HUES64 (cell line): ENCODE measurements around the gene SPATA13. TPM values are rescaled to one million over a fixed set of nuclear protein-coding genes. Genes with fewer than 3 reads are reported as not detected.
"Not testable (repeated sequence)": the region's sequence is repeated elsewhere in the genome, so short reads cannot be mapped to it uniquely, and the experiment has no call there.

Experiments
- H3K27ac ChIP-seq: 2 replicates; pipeline ENCODE4 v1.7.0; 2013; ENCODE audit warnings: low read depth, low read length, inconsistent platforms
- H3K27me3 ChIP-seq: 2 replicates; pipeline ENCODE4 v1.6.1; 2013; ENCODE audit warnings: mild to moderate bottlenecking, low read length; ENCODE audit not compliant: insufficient read depth
- H3K36me3 ChIP-seq: 2 replicates; pipeline ENCODE4 v1.6.1; 2013; ENCODE audit warnings: mild to moderate bottlenecking, low read length; ENCODE audit not compliant: insufficient read depth
- H3K4me1 ChIP-seq: 2 replicates; pipeline ENCODE4 v1.6.1; 2013; ENCODE audit warnings: mild to moderate bottlenecking, low read length, moderate library complexity; ENCODE audit not compliant: insufficient read depth
- H3K4me3 ChIP-seq: 2 replicates; pipeline ENCODE4 v1.5.1; 2013; ENCODE audit warnings: mild to moderate bottlenecking, low read length, moderate library complexity
- H3K9ac ChIP-seq: 2 replicates; pipeline ENCODE4 v1.6.1; 2013; ENCODE audit warnings: mild to moderate bottlenecking, low read depth, low read length
- H3K9me3 ChIP-seq: 2 replicates; pipeline ENCODE4 v1.6.1; 2013; ENCODE audit warnings: low read depth, low read length; ENCODE audit not compliant: insufficient read depth
- WGBS: fragments of 150-250, 120-280 bp; methylation state at CpG from one replicate; pipeline ENCODE4 v1.1.7; 2013; ENCODE audit warnings: missing lambda C conversion rate; 5-methylcytosine and 5-hydroxymethylcytosine counted together
- polyA plus RNA-seq, 2 experiments: library from polyadenylated mRNA; stranded (reverse); fragments of 50-300 nt; gene quantifications; one replicate each; pipeline ENCODE4 v1.2.3, GENCODE V29; 2013

Gene SPATA13
- 14.6 TPM for polyA plus RNA-seq (2013, experiment 1 of 2)
- 19.8 TPM for polyA plus RNA-seq (2013, experiment 2 of 2)

GRCh38 chr13:24160458-24161009, at the start of gene SPATA13:
Gene SPATA13, plus strand, starts transcription at chr13:24160720. Its CDS starts 62,210 bp downstream, at chr13:24222930.
- peak within 1 kb of the TSS; percentile 41; the same call in 1 of the 2 replicates for H3K27ac ChIP-seq
- peak within 1 kb of the TSS; percentile 84 for H3K9ac ChIP-seq

DNA sequence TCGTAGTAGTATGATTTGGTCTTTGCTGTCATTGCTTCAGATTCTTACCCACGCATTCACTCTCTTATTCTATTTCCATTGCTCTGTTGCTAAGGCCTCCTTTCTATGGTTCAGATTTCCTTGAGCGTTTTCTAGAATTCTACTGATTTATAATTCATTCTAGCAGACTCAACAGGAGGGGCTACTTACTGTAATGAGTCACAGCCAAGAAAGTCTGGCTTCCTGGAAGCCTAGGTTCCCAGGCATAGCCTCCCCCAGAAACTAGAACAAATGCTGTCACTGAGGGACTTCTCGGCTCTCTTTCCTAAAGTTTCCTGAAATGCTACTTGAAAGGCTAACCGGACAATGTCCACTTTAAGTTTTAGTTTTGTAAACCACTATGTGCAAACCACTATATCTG, 47.7 kb upstream of the SPATA13 start:
- no peaks in the 10 kb centered on the region for H3K36me3 ChIP-seq
- no peak overlapping the region for H3K27ac ChIP-seq
- H3K4me3 ChIP-seq, result no peak overlapping the region
- H3K4me1 ChIP-seq, result peaks cover 4% of the 10 kb centered on the region; the same call in 1 of the 2 replicates
- H3K9ac ChIP-seq, result no peak overlapping the region
- no peaks in the 10 kb centered on the region for H3K9me3 ChIP-seq
- H3K27me3 ChIP-seq, result no peaks in the 10 kb centered on the region
- 93% methylated on average over 5 of the region's 5 CpGs for WGBS

More at GRCh38 chr13:24160458-24161009, at the start of gene SPATA13:
- H3K27me3 ChIP-seq, result peaks cover 30% of the 10 kb centered on the region
- peaks cover 8% of the 10 kb centered on the region for H3K36me3 ChIP-seq
- no peaks in the 10 kb centered on the region for H3K9me3 ChIP-seq
- WGBS, result under 1% methylated on average over 50 of the region's 50 CpGs
- H3K4me3 ChIP-seq, result peak within 1 kb of the TSS; percentile 85
- peaks cover 41% of the 10 kb centered on the region for H3K4me1 ChIP-seq

- WGBS, result 98% methylated on average over 6 of the region's 6 CpGs
- Histone ChIP-seq H3K4me3 (no peak overlapping the region), H3K9ac (no peak overlapping the region)
These were observed 44.8 kb upstream of the SPATA13 start for GRCh38 chr13:24115671-24116070.

DNA sequence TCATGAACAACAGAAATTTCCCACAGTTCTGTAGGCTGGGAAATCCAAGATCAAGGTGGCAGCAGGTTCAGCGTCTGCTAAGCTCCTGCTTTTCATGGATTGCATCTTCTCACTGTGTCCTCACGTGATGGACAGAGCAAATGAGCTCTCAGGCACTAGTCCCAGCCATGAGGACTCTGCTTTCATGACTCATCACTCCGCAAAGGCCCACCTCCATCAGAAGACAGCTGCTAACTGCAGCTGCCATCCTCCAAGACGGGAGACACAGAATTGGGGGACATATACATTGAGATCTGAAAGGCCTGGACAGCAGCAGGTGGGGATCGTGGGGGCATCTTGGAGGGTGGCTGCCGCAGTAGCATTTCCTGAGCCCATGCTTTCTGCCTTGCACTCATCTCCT, 44.4 kb upstream of the SPATA13 start:
- H3K27ac ChIP-seq, result no peak overlapping the region
- no peak overlapping the region for H3K4me3 ChIP-seq
- H3K9ac ChIP-seq, result no peak overlapping the region
- H3K4me1 ChIP-seq, result peaks cover 12% of the 10 kb centered on the region; the same call in 1 of the 2 replicates
- no peaks in the 10 kb centered on the region for H3K9me3 ChIP-seq
- WGBS, result 94% methylated on average over 6 of the region's 6 CpGs
- no peaks in the 10 kb centered on the region for H3K36me3 ChIP-seq
- H3K27me3 ChIP-seq, result no peaks in the 10 kb centered on the region

More at GRCh38 chr13:24115671-24116070, 44.8 kb upstream of the SPATA13 start:
- Histone ChIP-seq H3K27me3 (no peaks in the 10 kb centered on the region), H3K36me3 (no peaks in the 10 kb centered on the region), H3K27ac (no peak overlapping the region), H3K4me1 (peaks cover 12% of the 10 kb centered on the region; the same call in 1 of the 2 replicates), H3K9me3 (no peaks in the 10 kb centered on the region)

DNA sequence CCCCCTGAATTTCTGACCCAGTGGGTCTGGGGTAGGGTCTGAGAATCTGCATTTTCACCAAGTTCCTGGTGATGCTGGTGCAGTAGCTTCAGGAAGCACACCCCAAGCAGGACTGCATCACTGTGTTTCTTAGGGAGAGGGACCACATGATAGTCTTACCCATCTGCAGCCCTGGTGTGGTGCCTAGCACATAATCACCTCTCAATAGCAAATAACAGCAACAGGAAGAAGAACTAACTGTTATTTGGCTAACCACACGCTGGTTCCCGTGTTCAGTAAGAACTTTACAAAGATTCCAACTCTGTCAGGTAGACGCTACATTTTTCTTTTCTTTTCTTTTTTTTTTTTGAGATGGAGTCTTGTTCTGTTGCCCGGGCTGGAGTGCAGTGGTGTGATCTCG, 41.9 kb upstream of the SPATA13 start:
- Histone ChIP-seq H3K9me3 (no peaks in the 10 kb centered on the region), H3K36me3 (no peaks in the 10 kb centered on the region), H3K4me1 (peaks cover 12% of the 10 kb centered on the region; the same call in 1 of the 2 replicates), H3K27ac (no peak overlapping the region), H3K9ac (no peak overlapping the region), H3K4me3 (no peak overlapping the region), H3K27me3 (no peaks in the 10 kb centered on the region)
- WGBS, result 94% methylated on average over 5 of the region's 5 CpGs

DNA sequence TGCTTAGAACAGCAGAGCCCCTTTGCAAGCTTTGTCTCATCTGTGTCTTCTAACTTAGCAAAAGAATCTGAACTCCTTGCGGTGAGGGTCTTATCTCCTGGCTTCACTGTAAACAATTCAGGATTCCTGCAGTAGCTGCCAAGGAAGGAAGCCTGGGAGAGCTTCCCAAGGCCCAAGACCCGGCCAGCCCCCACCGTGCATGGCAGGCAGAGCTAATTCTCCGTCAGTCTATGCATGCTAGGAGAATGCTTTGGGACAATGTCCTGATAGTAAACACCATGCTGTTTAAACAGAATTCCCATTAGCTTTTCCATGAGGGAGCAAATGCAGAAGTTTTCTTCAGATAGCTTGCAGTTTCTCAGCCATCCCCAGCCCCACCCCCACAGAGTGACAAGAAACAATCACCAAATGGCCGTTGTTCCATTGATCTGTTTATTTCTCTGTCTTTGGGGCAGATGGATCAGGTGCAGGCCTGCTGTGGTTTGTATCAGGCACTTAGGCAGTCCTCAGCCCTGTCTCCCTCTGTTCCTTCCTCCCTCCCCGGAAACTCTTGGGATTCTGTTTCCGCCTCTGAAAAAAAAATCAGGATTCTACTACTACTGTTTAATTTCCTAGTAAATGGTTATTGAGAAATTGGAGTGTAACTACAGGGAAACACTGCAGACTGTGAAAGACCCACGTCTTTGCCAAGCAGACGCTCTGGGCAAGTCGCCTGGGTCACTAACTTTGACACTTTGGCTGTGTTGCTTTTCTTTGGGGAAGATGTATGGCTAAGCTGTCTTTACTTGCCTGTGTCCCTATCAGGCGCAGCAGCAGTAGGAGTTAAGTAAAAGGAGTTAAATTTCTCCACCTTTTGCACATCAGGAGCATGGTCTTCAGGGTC, 40.7 kb upstream of the SPATA13 start:
- WGBS, result 56% methylated on average over 9 of the region's 11 CpGs

DNA sequence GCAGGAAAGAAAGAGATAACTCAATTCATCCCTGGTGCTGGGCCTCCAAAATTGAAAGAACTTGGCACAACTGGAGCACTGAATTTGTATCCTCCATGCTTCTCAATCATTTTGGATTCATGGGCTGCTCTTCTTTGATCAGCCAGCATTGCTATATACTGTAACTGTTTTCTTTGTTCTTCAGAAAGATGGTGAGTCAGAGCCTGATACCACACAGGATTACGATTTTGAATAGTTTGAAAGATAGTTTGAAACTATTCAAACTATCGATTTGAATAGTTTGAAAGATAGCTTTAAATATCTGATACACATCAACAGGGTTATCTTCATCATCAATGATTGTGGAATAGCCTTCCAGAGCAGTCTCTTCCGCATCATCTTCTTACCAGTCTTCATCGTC, 38.5 kb upstream of the SPATA13 start:
- not testable (repeated sequence) for H3K9ac ChIP-seq, H3K27ac ChIP-seq, H3K9me3 ChIP-seq, H3K27me3 ChIP-seq, H3K4me3 ChIP-seq, H3K36me3 ChIP-seq
- 91% methylated on average over 4 of the region's 4 CpGs for WGBS
- H3K4me1 ChIP-seq, result peaks cover 32% of the 10 kb centered on the region

More for the DNA sequence above, 40.7 kb upstream of the SPATA13 start:
- Histone ChIP-seq H3K4me1 (peaks cover 15% of the 10 kb centered on the region; the same call in 1 of the 2 replicates), H3K9ac (no peak overlapping the region), H3K36me3 (no peaks in the 10 kb centered on the region), H3K4me3 (no peak overlapping the region), H3K27ac (peak overlapping the region; percentile 15; the same call in 1 of the 2 replicates), H3K27me3 (no peaks in the 10 kb centered on the region), H3K9me3 (no peaks in the 10 kb centered on the region)

GRCh38 chr13:24122569-24122968, 38.0 kb upstream of the SPATA13 start:
- Histone ChIP-seq H3K4me3 (no peak overlapping the region), H3K27me3 (no peaks in the 10 kb centered on the region), H3K27ac (no peak overlapping the region), H3K9me3 (no peaks in the 10 kb centered on the region), H3K36me3 (no peaks in the 10 kb centered on the region), H3K4me1 (peaks cover 37% of the 10 kb centered on the region), H3K9ac (no peak overlapping the region)
- WGBS, result 94% methylated on average over 5 of the region's 5 CpGs

GRCh38 chr13:24123761-24124160, 36.8 kb upstream of the SPATA13 start:
- Histone ChIP-seq H3K9me3 (no peaks in the 10 kb centered on the region), H3K4me3 (no peak overlapping the region)
- WGBS, result 91% methylated on average over 2 of the region's 2 CpGs

DNA sequence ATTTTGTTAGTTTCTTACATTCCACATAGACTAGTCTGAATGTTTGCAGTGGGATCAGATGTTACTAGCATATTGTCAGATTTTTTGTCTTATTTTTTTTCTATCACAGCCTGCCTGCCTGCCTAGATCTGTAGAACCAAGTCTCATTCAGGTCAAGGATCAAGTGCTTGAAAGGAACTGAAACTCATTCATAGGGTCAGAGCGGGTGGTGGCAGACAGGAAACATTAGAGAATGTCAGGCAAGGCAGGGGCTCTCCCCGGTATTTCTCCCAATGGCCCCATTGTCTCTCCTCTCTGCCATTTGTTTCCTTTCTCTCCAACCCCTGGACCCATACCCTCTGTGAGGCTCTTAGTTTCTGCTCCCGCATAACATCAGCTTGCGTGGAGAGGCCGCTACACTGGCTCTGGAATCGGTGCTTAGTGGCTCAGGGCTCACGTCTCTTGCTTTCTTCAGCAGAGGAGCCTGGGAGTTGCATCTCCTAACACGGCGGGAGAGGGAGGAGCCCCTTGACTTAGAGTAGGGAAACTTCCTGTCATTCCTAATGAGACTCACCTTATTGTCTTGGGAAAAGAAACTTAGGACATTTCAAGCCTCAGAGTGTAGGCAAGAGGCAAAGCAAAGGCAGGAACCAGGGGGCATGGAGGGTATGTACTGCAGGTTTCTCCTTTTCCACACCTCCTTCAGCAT, 35.6 kb upstream of the SPATA13 start:
- Histone ChIP-seq H3K9me3 (no peaks in the 10 kb centered on the region), H3K27me3 (no peaks in the 10 kb centered on the region), H3K4me3 (no peak overlapping the region), H3K4me1 (peaks cover 30% of the 10 kb centered on the region), H3K36me3 (no peaks in the 10 kb centered on the region), H3K9ac (no peak overlapping the region), H3K27ac (no peak overlapping the region)
- 58% methylated on average over 9 of the region's 9 CpGs for WGBS

More at GRCh38 chr13:24123761-24124160, 36.8 kb upstream of the SPATA13 start:
- no peak overlapping the region for H3K9ac ChIP-seq
- no peaks in the 10 kb centered on the region for H3K27me3 ChIP-seq
- no peaks in the 10 kb centered on the region for H3K36me3 ChIP-seq
- H3K4me1 ChIP-seq, result peaks cover 37% of the 10 kb centered on the region
- H3K27ac ChIP-seq, result no peak overlapping the region
